DND-41 (cell line): ENCODE measurements around the gene SCAI.

Experiments
- ATAC-seq: fragments of 200-7000 bp; cut with Tn5 transposase; 3 replicates; pipeline ENCODE4 v1.9.1; 2021; ENCODE audit warnings: low read depth; ENCODE audit not compliant: insufficient read depth
- DNase-seq: peaks from one replicate; pipeline ENCODE4 v3.0.0-alpha.2; 2020
- H2AFZ ChIP-seq: 2 replicates; pipeline ENCODE4 v1.6.0; 2012; ENCODE audit warnings: low read depth, low read length
- H3K27ac ChIP-seq: 2 replicates; pipeline ENCODE4 v1.5.1; 2012; ENCODE audit warnings: low read length, inconsistent platforms
- H3K27me3 ChIP-seq: fragments of 200-600 bp; sonication (generic); 2 replicates; pipeline ENCODE4 v1.6.0; 2012; ENCODE audit warnings: low read length, mild to moderate bottlenecking, inconsistent platforms; ENCODE audit not compliant: insufficient read depth, poor library complexity
- H3K36me3 ChIP-seq: 2 replicates; pipeline ENCODE4 v1.5.1; 2012; ENCODE audit warnings: low read length, inconsistent platforms; ENCODE audit not compliant: insufficient read depth
- H3K4me1 ChIP-seq: 2 replicates; pipeline ENCODE4 v1.5.1; 2012; ENCODE audit warnings: mild to moderate bottlenecking, low read length; ENCODE audit not compliant: insufficient read depth
- H3K4me2 ChIP-seq: 2 replicates; pipeline ENCODE4 v1.6.0; 2012; ENCODE audit warnings: mild to moderate bottlenecking, moderate library complexity, low read length, inconsistent platforms; ENCODE audit not compliant: insufficient read depth
- H3K4me3 ChIP-seq, 2 experiments: fragments of 200-600 bp in 1 of 2; shearing (Covaris generic) in 1 of 2; 2 replicates each; pipeline ENCODE4 v1.5.1; 2012 to 2016; ENCODE audit warnings: inconsistent platforms in 2 of 2, low read length in 2 of 2, mild to moderate bottlenecking in 2 of 2, low read depth in 1 of 2, moderate library complexity in 1 of 2
- H3K79me2 ChIP-seq: 2 replicates; pipeline ENCODE4 v1.6.0; 2012; ENCODE audit warnings: low read length, inconsistent platforms; ENCODE audit not compliant: insufficient read depth
- H3K9ac ChIP-seq: 2 replicates; pipeline ENCODE4 v1.6.0; 2012; ENCODE audit warnings: low read depth, mild to moderate bottlenecking, inconsistent platforms, low read length, moderate library complexity
- H3K9me3 ChIP-seq: 2 replicates; pipeline ENCODE4 v1.5.1; 2012; ENCODE audit warnings: low read length, moderate library complexity, mild to moderate bottlenecking, inconsistent platforms; ENCODE audit not compliant: insufficient read depth, severe bottlenecking
- H4K20me1 ChIP-seq: 2 replicates; pipeline ENCODE4 v1.6.0; 2012; ENCODE audit warnings: low read length; ENCODE audit not compliant: insufficient read depth
- CTCF ChIP-seq: IDR thresholded peaks from 2 replicates; pipeline ENCODE4 v1.5.1; 2012; ENCODE audit warnings: borderline replicate concordance, low read length, moderate library complexity, mild to moderate bottlenecking; ENCODE audit not compliant: poor library complexity, severe bottlenecking; ENCODE audit errors: extremely low read depth
- EZH2 ChIP-seq: IDR thresholded peaks from 3 replicates; pipeline ENCODE4 v1.6.1; 2012; ENCODE audit warnings: borderline replicate concordance, low read depth, mild to moderate bottlenecking, moderate library complexity, low read length, inconsistent platforms; ENCODE audit not compliant: severe bottlenecking

Gene SCAI

GRCh38 chr9:124906966-124907365 is 236.4 kb downstream of the SCAI start:
- TF ChIP-seq EZH2 (no peak), CTCF (no peak)
- H3K36me3 ChIP-seq = peaks cover 32% of the 10 kb centered on the region
- H3K9me3 ChIP-seq = no peaks in the 10 kb centered on the region
- no peaks in the 10 kb centered on the region for H3K4me1 ChIP-seq
- no peaks in the 10 kb centered on the region for H3K27me3 ChIP-seq
- H2AFZ ChIP-seq = no peak overlapping the region
- H3K79me2 ChIP-seq = no peaks in the 10 kb centered on the region
- no peak overlapping the region for H3K27ac ChIP-seq
- H3K4me3 ChIP-seq = no peak overlapping the region
- DNase-seq (no peak), ATAC-seq (no peak)
- H4K20me1 ChIP-seq = no peaks in the 10 kb centered on the region
- no peak overlapping the region for H3K9ac ChIP-seq
- no peak overlapping the region for H3K4me2 ChIP-seq

- no peak for TF ChIP-seq CTCF
- Histone ChIP-seq H3K4me1 (no peaks in the 10 kb centered on the region), H3K79me2 (no peaks in the 10 kb centered on the region), H3K27me3 (no peaks in the 10 kb centered on the region), H2AFZ (no peak overlapping the region), H3K27ac (no peak overlapping the region), H3K36me3 (peaks cover 48% of the 10 kb centered on the region), H3K4me2 (no peak overlapping the region), H3K9ac (no peak overlapping the region), H4K20me1 (no peaks in the 10 kb centered on the region), H3K9me3 (no peaks in the 10 kb centered on the region), H3K4me3 (no peak overlapping the region)
- ATAC-seq (no peak), DNase-seq (no peak)
Observed at GRCh38 chr9:124899845-124900244, 243.5 kb downstream of the SCAI start.

DNA sequence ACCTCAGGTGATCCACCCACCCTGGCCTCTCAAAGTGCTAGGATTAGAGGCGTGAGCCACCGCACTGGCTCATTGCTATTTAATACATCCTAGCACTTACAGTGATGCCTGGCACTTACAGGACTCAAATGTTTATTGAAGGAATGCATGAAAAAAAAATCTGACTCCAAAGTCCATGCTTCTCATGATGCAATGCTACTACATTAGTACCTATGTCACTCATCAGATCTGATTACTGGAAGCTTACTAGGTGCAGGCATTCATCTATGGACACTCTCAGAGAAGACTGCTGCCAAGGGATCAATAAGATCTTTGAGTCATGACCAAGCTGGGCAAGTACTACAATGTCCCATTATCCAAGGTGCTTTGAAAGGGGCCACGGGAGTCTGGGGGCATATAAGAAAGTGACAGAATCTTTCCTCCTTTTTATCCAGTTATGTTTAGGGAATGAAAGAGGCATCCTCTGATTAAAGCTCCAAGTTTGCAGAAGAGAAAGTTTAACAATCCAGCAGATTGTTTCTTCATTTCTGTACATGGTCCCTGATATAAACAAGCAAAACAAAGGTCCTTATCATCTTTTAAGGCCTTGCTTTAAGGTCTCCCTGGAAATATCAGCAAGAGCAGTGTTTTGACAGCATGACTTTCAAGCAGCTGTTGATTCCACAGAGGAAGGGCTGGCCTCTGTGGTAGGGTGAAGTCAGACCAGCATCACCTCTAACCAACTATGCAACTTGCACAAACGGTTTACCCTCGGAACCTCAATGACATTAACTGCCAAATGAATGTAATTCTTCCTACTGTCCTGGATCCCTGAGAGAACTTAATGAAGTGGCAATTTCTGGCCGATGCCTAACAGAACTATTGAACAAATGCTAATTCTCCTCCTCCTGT is 245.5 kb downstream of the SCAI start:
- H2AFZ ChIP-seq = no peak overlapping the region
- H3K4me2 ChIP-seq = no peak overlapping the region
- H3K36me3 ChIP-seq = peaks cover 59% of the 10 kb centered on the region
- H4K20me1 ChIP-seq = no peaks in the 10 kb centered on the region
- H3K27me3 ChIP-seq = no peaks in the 10 kb centered on the region
- no peaks in the 10 kb centered on the region for H3K4me1 ChIP-seq
- H3K27ac ChIP-seq = no peak overlapping the region
- DNase-seq (no peak), ATAC-seq (no peak)
- H3K9ac ChIP-seq = no peak overlapping the region
- TF ChIP-seq EZH2 (no peak), CTCF (no peak)
- H3K4me3 ChIP-seq = no peak overlapping the region
- no peaks in the 10 kb centered on the region for H3K79me2 ChIP-seq
- no peaks in the 10 kb centered on the region for H3K9me3 ChIP-seq
